WERI-Rb-1 (cell line): Measurements from ENCODE around the gene PTEN.
"Not testable (repeated sequence)": the region's sequence is repeated elsewhere in the genome, so short reads cannot be mapped to it uniquely, and the experiment has no call there.

Experiments
- DNase-seq: peaks from one replicate; pipeline ENCODE4 v3.0.0-alpha.2; 2020
- H3K27ac ChIP-seq: fragments of 250-450 bp; sonication (Bioruptor Pico); 2 replicates; pipeline ENCODE4 v1.5.1; 2020; ENCODE audit warnings: mild to moderate bottlenecking, moderate library complexity
- H3K27me3 ChIP-seq: fragments of 250-450 bp; sonication (Bioruptor Pico); 2 replicates; pipeline ENCODE4 v1.5.1; 2021; ENCODE audit warnings: mild to moderate bottlenecking, low read depth, moderate library complexity; ENCODE audit not compliant: insufficient read depth, severe bottlenecking
- H3K36me3 ChIP-seq: fragments of 250-450 bp; sonication (Bioruptor Pico); 2 replicates; pipeline ENCODE4 v1.5.1; 2020; ENCODE audit warnings: mild to moderate bottlenecking, moderate library complexity
- H3K4me3 ChIP-seq: 2 replicates; pipeline ENCODE4 v1.5.1; 2011; ENCODE audit warnings: low read depth, mild to moderate bottlenecking, control low read depth, low read length
- H3K9me3 ChIP-seq: fragments of 250-450 bp; sonication (Bioruptor Pico); 2 replicates; pipeline ENCODE4 v1.5.1; 2021; ENCODE audit warnings: mild to moderate bottlenecking, moderate library complexity; ENCODE audit not compliant: severe bottlenecking
- TF ChIP-seq, protein P1 (sequence below): IDR thresholded peaks from 2 replicates; pipeline ENCODE4 v1.5.1; 2011; ENCODE audit warnings: low read depth, mild to moderate bottlenecking, control low read depth, inconsistent platforms, low read length

The PTEN gene

DNA sequence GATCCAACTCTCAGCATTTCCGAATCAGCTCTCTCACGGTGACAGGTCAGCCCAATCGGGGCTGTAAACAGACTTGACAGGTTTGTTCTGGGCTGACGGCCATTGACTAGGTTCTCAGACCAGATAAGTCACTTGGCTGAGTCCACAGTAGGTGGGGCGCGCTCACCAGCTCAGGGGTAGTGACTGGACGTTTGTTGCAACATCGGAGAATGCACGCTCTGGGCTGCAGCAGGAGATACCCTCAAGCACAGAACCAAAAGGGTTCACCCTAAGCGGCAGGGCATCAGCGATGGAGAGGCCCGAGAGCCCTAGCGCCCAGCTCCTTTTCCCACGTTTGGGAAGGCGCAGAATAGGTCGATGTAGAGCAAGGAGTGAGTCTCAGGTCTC lies 1.9 kb upstream of the PTEN start:
- no peak for DNase-seq
- no peaks in the 10 kb centered on the region for H3K9me3 ChIP-seq
- TF ChIP-seq, protein P1, sequence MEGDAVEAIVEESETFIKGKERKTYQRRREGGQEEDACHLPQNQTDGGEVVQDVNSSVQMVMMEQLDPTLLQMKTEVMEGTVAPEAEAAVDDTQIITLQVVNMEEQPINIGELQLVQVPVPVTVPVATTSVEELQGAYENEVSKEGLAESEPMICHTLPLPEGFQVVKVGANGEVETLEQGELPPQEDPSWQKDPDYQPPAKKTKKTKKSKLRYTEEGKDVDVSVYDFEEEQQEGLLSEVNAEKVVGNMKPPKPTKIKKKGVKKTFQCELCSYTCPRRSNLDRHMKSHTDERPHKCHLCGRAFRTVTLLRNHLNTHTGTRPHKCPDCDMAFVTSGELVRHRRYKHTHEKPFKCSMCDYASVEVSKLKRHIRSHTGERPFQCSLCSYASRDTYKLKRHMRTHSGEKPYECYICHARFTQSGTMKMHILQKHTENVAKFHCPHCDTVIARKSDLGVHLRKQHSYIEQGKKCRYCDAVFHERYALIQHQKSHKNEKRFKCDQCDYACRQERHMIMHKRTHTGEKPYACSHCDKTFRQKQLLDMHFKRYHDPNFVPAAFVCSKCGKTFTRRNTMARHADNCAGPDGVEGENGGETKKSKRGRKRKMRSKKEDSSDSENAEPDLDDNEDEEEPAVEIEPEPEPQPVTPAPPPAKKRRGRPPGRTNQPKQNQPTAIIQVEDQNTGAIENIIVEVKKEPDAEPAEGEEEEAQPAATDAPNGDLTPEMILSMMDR, result no peak
- no peaks in the 10 kb centered on the region for H3K36me3 ChIP-seq
- no peak overlapping the region for H3K4me3 ChIP-seq
- H3K27me3 ChIP-seq, result no peaks in the 10 kb centered on the region
- H3K27ac ChIP-seq, result no peak overlapping the region

DNA sequence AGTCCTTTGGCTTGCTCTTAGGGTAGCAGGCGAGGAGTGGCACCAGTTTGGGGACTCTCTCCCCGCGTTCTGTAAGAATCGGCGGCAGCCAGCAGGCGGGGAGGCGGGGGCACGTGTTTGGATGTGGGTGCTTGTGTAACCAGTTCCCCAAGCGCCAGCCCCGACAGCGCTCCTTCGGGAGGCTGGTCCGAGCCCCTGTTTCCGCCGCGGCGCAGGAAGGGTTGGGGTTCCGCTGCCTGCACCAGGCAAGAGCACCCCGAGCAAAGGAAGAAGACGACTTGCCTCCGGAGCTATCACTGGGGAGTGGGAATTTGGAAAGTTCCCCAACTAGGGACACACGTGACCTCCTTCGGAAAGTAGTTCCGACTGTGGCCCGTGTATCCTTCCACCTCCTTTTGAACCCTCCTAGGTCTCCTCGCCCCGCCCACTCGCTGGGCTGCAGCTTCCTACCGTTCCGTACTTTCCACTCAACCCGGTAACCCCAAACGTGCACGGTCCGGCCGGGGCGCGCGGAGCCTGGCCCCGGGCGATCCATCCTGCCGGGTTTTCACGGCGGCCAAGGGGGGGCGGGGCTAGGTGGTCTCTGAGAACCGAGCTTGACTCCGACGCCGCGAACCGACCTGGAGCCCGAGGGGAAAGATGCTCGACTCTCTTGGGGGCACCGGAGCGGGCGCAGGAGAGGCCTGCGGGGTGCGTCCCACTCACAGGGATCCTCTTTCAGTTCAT lies 1.3 kb upstream of the PTEN start:
- H3K4me3 ChIP-seq, result peak overlapping the region; percentile 68
- H3K27me3 ChIP-seq, result no peaks in the 10 kb centered on the region
- DNase-seq, result peak; percentile 88
- TF ChIP-seq, protein P1, result no peak
- no peaks in the 10 kb centered on the region for H3K36me3 ChIP-seq
- peak overlapping the region; percentile 88 for H3K27ac ChIP-seq
- H3K9me3 ChIP-seq, result no peaks in the 10 kb centered on the region

DNA sequence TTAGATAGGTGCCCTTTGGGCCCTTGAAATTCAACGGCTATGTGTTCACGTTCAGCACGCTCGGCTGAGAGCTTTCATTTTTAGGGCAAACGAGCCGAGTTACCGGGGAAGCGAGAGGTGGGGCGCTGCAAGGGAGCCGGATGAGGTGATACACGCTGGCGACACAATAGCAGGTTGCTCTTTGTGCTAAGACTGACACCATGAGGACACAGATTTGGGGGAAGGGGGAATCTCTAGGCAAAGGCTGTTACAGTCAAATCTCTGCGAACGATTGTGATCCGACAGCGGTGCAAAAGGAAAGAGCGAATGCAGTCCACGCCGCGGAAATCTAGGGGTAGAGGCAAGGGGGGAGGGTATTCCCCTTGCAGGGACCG lies 759 bp upstream of the PTEN start:
- Histone ChIP-seq H3K27ac (peak overlapping the region; percentile 88), H3K4me3 (peak overlapping the region; percentile 68), H3K9me3 (no peaks in the 10 kb centered on the region), H3K27me3 (no peaks in the 10 kb centered on the region), H3K36me3 (no peaks in the 10 kb centered on the region)
- TF ChIP-seq, protein P1, result no peak
- DNase-seq, result peak; percentile 50

DNA sequence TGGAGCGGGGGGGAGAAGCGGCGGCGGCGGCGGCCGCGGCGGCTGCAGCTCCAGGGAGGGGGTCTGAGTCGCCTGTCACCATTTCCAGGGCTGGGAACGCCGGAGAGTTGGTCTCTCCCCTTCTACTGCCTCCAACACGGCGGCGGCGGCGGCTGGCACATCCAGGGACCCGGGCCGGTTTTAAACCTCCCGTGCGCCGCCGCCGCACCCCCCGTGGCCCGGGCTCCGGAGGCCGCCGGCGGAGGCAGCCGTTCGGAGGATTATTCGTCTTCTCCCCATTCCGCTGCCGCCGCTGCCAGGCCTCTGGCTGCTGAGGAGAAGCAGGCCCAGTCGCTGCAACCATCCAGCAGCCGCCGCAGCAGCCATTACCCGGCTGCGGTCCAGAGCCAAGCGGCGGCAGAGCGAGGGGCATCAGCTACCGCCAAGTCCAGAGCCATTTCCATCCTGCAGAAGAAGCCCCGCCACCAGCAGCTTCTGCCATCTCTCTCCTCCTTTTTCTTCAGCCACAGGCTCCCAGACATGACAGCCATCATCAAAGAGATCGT lies 598 bp downstream of the PTEN start:
- DNase-seq, result peak; percentile 27
- not testable (repeated sequence) for H3K9me3 ChIP-seq, H3K36me3 ChIP-seq, H3K27me3 ChIP-seq
- Histone ChIP-seq H3K27ac (peak overlapping the region; percentile 88), H3K4me3 (peak overlapping the region; percentile 68)

DNA sequence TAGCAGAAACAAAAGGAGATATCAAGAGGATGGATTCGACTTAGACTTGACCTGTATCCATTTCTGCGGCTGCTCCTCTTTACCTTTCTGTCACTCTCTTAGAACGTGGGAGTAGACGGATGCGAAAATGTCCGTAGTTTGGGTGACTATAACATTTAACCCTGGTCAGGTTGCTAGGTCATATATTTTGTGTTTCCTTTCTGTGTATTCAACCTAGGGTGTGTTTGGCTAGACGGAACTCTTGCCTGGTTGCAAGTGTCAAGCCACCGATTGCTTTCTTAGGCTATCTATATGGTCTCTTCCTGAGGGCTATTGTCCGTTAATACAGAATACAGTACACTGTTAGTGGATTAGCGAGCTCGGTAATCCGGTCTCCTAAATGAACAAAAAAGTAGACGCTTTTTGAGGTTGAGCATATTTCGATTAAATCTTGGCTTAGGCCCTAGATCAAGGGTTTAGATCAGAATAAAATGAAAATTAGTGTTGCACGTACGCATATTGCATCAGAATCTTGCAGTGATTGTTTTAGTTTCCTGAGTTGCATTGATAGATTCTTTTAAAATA lies 1.2 kb downstream of the PTEN start:
- Histone ChIP-seq H3K9me3 (no peaks in the 10 kb centered on the region), H3K27me3 (no peaks in the 10 kb centered on the region), H3K36me3 (no peaks in the 10 kb centered on the region), H3K27ac (peak overlapping the region; percentile 74), H3K4me3 (peak overlapping the region; percentile 68)
- TF ChIP-seq, protein P1, result no peak
- peak; percentile 10 for DNase-seq

DNA sequence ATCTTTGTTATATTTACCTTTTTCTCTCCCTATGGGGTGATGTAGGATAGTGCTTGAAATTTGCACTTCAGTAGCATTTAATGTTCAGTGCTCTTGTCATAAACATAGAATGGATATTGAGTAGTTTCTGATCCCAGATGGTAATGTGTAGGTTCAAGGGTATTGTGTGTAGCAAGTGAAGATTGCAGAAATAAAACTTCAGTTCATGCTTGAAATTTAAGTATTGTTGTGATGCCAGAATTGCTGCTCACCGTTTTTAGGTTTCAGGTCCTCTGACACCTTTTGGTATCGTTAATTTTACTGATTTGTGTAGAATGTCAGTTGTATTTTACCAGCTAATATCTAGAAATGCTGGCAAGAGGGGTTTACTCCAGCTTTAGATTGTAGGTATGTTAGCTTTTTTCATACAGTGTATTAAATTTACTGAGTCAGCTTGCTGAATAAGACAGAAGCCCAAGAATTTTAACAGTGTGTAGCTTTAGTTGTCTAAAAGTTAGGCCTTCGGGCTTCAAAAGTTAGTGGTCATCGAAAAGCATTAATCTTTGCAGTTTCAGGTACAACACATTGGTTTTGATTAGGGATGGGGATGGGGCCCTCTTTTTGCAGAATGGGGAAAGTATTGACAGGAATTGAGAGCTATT lies 1.9 kb downstream of the PTEN start:
- DNase-seq, result no peak
- H3K27me3 ChIP-seq, result no peaks in the 10 kb centered on the region
- peak overlapping the region; percentile 74 for H3K27ac ChIP-seq
- H3K9me3 ChIP-seq, result no peaks in the 10 kb centered on the region
- H3K36me3 ChIP-seq, result no peaks in the 10 kb centered on the region
- TF ChIP-seq, protein P1, result no peak
- peak overlapping the region; percentile 68 for H3K4me3 ChIP-seq
